ENCODE data around the gene MSL3. TPM values are rescaled to one million over a fixed set of nuclear protein-coding genes. Genes with fewer than 3 reads are reported as not detected.

The MSL3 gene
- total RNA-seq, 2 experiments from 2014 or later, result 49.7 to 50.1 TPM

GRCh38 chrX:11751261-11751660 lies 6.8 kb upstream of the MSL3 start:
- no peaks in the 10 kb centered on the region for H3K4me1 Mint-ChIP-seq (ENCODE audit: low read depth)
- CTCF ChIA-PET, result no interaction called here

DNA sequence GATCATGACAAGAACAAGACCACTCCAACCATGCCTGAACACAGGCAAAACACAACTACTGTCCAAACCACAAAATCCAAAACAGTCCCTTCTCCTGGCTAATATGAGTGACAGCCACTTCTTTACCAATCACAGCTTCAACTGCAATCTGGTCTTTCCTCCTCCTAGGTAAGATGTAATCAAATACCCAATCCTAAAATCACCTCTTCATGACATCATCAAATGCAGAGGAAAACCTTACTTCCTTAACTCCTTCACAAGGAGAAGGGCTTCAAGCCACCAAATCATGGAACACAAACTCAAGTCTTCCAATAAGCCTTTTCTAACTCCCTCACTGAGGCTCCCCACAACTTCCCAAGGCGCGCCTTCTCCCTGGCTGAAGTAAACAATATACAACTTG lies 4.4 kb upstream of the MSL3 start:
- ChIA-PET POLR2A (no interaction called here), CTCF (no interaction called here)
- ATAC-seq (no peak), DNase-seq (no peak)
- Mint-ChIP-seq H3K4me3 (no peak overlapping the region), H3K36me3 (ENCODE audit: low read depth) (no peaks in the 10 kb centered on the region), H3K9me3 (ENCODE audit: insufficient read depth) (no peaks in the 10 kb centered on the region), H3K27me3 (ENCODE audit: low read depth) (peaks cover 31% of the 10 kb centered on the region), H3K27ac (no peak overlapping the region), H3K4me1 (ENCODE audit: low read depth) (peaks cover 6% of the 10 kb centered on the region)

More at GRCh38 chrX:11751261-11751660, 6.8 kb upstream of the MSL3 start:
- Mint-ChIP-seq H3K4me3 (no peak overlapping the region), H3K9me3 (ENCODE audit: insufficient read depth) (no peaks in the 10 kb centered on the region), H3K27me3 (ENCODE audit: low read depth) (peaks cover 29% of the 10 kb centered on the region), H3K27ac (no peak overlapping the region), H3K36me3 (ENCODE audit: low read depth) (no peaks in the 10 kb centered on the region)
- POLR2A ChIA-PET, result no interaction called here
- no peak for ATAC-seq
- no peak for DNase-seq

DNA sequence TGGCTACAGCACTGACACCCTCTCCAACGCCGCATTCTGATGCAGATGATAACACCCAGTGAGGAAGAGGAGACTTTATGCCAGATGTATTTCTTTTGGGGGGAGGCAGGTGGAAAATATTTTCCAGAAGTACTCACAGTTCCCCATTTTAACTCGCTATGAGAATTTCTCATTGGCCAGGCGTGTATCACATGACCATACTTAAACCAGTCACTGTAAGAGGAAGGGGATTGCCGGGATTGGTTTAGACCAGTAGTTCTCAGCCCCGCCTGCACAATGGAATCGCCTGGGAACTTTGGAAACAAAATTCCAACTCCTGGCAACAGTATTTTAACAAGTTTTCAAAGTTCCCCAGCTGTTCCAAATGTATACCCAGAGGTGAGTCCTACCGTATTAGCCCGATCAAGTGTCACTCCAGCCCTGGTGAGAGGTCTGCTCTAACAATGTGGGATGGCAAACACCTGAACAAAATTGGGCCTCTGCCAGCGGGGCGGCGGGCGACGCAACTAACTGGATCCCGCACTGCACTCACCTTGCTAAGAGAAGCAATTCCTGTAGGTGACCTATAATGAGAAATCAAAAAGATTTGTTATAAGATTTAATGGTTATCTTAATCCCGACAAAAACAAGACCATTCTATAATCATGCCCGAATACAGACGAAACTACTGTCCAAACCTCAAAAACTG lies 2.9 kb upstream of the MSL3 start:
- ATAC-seq (no peak), DNase-seq (no peak)
- no peaks in the 10 kb centered on the region for H3K9me3 Mint-ChIP-seq (ENCODE audit: insufficient read depth)
- ChIA-PET POLR2A (no interaction called here), CTCF (interaction anchor here (1.5 kb wide), 1 partner anchor 19 kb away, joined by 3 read pairs; no protein-coding TSS in a partner anchor)
- no peak overlapping the region for H3K27ac Mint-ChIP-seq
- H3K4me1 Mint-ChIP-seq (ENCODE audit: low read depth), result peaks cover 6% of the 10 kb centered on the region
- H3K36me3 Mint-ChIP-seq (ENCODE audit: low read depth), result no peaks in the 10 kb centered on the region
- H3K27me3 Mint-ChIP-seq (ENCODE audit: low read depth), result peaks cover 22% of the 10 kb centered on the region
- H3K4me3 Mint-ChIP-seq, result no peak overlapping the region

DNA sequence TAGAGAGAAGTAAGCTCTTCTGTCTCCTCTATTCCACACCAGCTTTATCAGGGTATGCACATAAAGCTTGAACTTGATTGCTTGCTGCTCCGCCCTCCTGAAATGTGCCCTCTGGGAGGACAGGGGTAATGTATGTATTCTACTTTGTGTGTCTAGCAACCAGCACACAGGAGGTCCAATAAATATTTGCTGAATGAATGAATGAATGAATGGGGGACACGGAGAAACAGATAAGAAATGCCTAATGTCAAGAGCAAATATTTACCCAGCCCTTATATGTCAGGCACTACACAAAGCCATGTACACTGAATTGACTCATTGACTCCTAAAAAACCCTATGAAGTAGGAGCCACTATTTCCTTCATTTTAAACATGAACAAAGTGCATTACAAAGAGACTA lies 2.3 kb upstream of the MSL3 start:
- H3K27me3 Mint-ChIP-seq (ENCODE audit: low read depth), result peaks cover 20% of the 10 kb centered on the region
- peaks cover 6% of the 10 kb centered on the region for H3K4me1 Mint-ChIP-seq (ENCODE audit: low read depth)
- H3K36me3 Mint-ChIP-seq (ENCODE audit: low read depth), result peaks cover 1% of the 10 kb centered on the region
- H3K4me3 Mint-ChIP-seq, result no peak overlapping the region
- CTCF ChIA-PET, result interaction anchor here (1.5 kb wide), 1 partner anchor 18 kb away, joined by 3 read pairs; no protein-coding TSS in a partner anchor
- DNase-seq (no peak), ATAC-seq (no peak)
- H3K9me3 Mint-ChIP-seq (ENCODE audit: insufficient read depth), result no peaks in the 10 kb centered on the region
- POLR2A ChIA-PET, result no interaction called here
- H3K27ac Mint-ChIP-seq, result no peak overlapping the region

- Mint-ChIP-seq H3K27me3 (ENCODE audit: low read depth) (peaks cover 17% of the 10 kb centered on the region), H3K4me3 (peak overlapping the region; percentile 63), H3K9me3 (ENCODE audit: insufficient read depth) (no peaks in the 10 kb centered on the region), H3K36me3 (ENCODE audit: low read depth) (peaks cover 8% of the 10 kb centered on the region), H3K27ac (no peak overlapping the region), H3K4me1 (ENCODE audit: low read depth) (peaks cover 6% of the 10 kb centered on the region)
- DNase-seq (no peak), ATAC-seq (no peak)
- ChIA-PET CTCF (interaction anchor here (1.5 to 4.7 kb wide), 2 partner anchors 12 to 17 kb away, joined by 3 to 47 read pairs; no protein-coding TSS in a partner anchor), POLR2A (interaction anchor here (3.0 kb wide), 1 partner anchor 12 kb away, joined by 27 read pairs; no protein-coding TSS in a partner anchor)
Measured at GRCh38 chrX:11756354-11757318, 1.4 kb upstream of the MSL3 start.

DNA sequence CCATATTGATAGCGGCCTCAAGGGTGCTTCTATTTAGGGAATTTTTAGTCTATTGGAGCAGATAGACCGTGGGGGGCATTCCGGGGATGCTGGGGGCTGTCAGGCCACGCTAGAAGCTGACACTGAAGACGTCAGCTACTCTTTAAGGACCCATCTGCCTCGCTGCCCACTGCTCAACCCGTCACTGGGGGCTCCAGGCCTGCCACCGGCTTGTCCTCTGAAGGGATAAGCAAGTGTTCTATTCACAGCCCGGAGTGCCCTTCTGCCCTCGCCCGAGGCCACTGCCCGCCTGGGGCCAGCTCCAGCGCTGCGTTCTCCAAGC lies 679 bp upstream of the MSL3 start:
- ChIA-PET POLR2A (interaction anchor here (3.0 kb wide), 1 partner anchor 11 kb away, joined by 27 read pairs; no protein-coding TSS in a partner anchor), CTCF (interaction anchor here (2.3 to 4.7 kb wide), 2 partner anchors 11 to 29 kb away, joined by 7 to 47 read pairs; no protein-coding TSS in a partner anchor)
- DNase-seq (no peak), ATAC-seq (no peak)
- Mint-ChIP-seq H3K4me3 (peak overlapping the region; percentile 63), H3K27me3 (ENCODE audit: low read depth) (peaks cover 17% of the 10 kb centered on the region), H3K4me1 (ENCODE audit: low read depth) (peaks cover 12% of the 10 kb centered on the region), H3K9me3 (ENCODE audit: insufficient read depth) (no peaks in the 10 kb centered on the region), H3K36me3 (ENCODE audit: low read depth) (peaks cover 15% of the 10 kb centered on the region), H3K27ac (no peak overlapping the region)

- Mint-ChIP-seq H3K27ac (peak overlapping the region; percentile 93), H3K36me3 (ENCODE audit: low read depth) (peaks cover 26% of the 10 kb centered on the region), H3K4me3 (peak overlapping the region; percentile 86), H3K4me1 (ENCODE audit: low read depth) (peaks cover 22% of the 10 kb centered on the region), H3K9me3 (ENCODE audit: insufficient read depth) (no peaks in the 10 kb centered on the region), H3K27me3 (ENCODE audit: low read depth) (peaks cover 13% of the 10 kb centered on the region)
- peak; percentile 62 for ATAC-seq
- DNase-seq, result peak; percentile 90
- CTCF ChIA-PET, result interaction anchor here (0.6 to 4.7 kb wide), 8 partner anchors 10 to 227 kb away, joined by 3 to 47 read pairs (median 3); no protein-coding TSS in a partner anchor
- POLR2A ChIA-PET, result interaction anchor here (0.6 to 3.0 kb wide), 2 partner anchors 10 to 1409 kb away, joined by 5 to 27 read pairs; no protein-coding TSS in a partner anchor
Measured at GRCh38 chrX:11758400-11759171, 549 bp downstream of the MSL3 start.

DNA sequence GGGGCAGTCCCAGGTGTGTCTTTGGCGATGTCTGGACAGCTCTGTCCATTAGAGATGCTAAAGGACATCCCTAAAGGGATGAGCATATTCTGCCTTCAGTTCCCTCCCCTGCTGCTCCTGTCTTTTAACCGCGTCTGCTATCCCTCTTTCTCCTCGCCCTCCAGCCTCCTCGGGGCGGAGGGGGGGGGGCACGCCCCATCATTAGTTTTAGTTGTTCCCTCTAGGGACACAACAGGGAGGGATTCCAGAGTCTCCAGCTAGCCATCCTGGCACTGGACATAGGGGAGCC lies 1.1 kb downstream of the MSL3 start:
- ChIA-PET CTCF (interaction anchor here (0.6 to 4.7 kb wide), 7 partner anchors 10 to 227 kb away, joined by 3 to 47 read pairs (median 3); no protein-coding TSS in a partner anchor), POLR2A (interaction anchor here (0.6 to 3.0 kb wide), 2 partner anchors 9 to 1409 kb away, joined by 5 to 27 read pairs; no protein-coding TSS in a partner anchor)
- peak overlapping the region; percentile 93 for H3K27ac Mint-ChIP-seq
- peak overlapping the region; percentile 86 for H3K4me3 Mint-ChIP-seq
- no peaks in the 10 kb centered on the region for H3K9me3 Mint-ChIP-seq (ENCODE audit: insufficient read depth)
- peak; percentile 1 for ATAC-seq
- DNase-seq, result no peak
- H3K36me3 Mint-ChIP-seq (ENCODE audit: low read depth), result peaks cover 31% of the 10 kb centered on the region
- H3K27me3 Mint-ChIP-seq (ENCODE audit: low read depth), result peaks cover 10% of the 10 kb centered on the region
- peaks cover 28% of the 10 kb centered on the region for H3K4me1 Mint-ChIP-seq (ENCODE audit: low read depth)

DNA sequence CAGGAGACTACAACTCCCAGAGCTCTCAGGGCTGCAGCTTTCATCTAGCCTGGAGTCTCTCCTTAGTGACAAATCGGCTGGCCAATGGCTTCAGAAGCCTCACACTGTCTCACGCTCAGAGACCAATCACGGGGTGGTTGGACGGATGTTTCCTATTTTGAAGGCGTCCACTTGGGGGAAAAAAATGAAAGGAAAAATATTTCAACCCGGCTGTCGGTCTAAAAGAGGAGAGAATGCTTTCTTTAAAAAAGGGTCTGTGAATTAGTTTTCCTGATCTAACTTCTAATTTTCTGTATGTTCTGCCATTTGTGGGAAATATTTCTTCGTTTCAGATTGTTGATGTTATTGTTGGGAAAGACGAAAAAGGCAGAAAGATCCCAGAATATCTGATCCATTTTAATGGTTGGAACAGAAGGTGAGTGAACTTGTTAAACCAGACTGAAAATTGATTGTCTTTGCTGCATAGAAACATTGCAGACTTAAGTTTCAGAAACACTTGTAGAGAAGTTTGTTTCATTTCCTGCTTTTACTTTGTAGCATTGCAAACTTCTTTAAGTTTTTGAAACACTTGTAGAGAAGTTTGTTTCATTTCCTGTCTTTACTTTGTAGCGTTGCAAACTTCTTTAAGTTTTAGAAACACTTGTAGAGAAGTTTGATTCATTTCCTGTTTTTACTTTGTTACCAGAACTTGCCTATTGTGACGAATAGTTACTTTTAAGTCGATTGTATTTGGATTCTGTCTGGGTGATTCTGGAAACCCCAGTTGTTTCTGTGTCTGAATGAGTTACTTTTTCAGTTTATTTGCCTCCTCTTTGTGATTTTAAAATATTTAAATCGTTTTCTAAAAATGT lies 1.6 kb downstream of the MSL3 start:
- Mint-ChIP-seq H3K36me3 (ENCODE audit: low read depth) (peaks cover 37% of the 10 kb centered on the region), H3K27me3 (ENCODE audit: low read depth) (peaks cover 8% of the 10 kb centered on the region), H3K27ac (peak overlapping the region; percentile 93), H3K4me1 (ENCODE audit: low read depth) (peaks cover 33% of the 10 kb centered on the region), H3K9me3 (ENCODE audit: insufficient read depth) (no peaks in the 10 kb centered on the region), H3K4me3 (peak overlapping the region; percentile 86)
- ChIA-PET CTCF (interaction anchor here (0.6 to 4.7 kb wide), 6 partner anchors 9 to 228 kb away, joined by 3 to 47 read pairs (median 3); no protein-coding TSS in a partner anchor), POLR2A (interaction anchor here (0.6 to 3.0 kb wide), 2 partner anchors 9 to 1408 kb away, joined by 5 to 27 read pairs; no protein-coding TSS in a partner anchor)
- peak; percentile 86 for DNase-seq
- peak; percentile 81 for ATAC-seq

DNA sequence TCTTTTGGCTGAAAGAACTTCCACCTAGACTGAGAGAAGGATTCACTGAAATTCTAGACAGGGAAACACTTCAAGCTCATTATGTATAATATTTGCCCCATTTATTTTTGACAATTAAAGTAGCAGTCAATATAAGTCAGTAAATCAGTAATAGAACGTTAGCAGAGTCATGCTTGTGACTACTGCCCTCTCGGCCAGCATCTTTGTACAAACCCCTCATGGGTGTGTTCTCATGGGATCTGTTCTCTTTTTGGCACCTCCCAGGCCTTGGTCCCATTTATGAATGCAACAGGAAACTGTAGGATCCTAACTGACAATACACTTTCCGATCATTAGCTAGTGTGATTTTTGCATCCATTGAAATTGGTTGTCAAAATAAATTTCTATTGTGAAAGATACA lies 2.9 kb downstream of the MSL3 start:
- ATAC-seq, result no peak
- CTCF ChIA-PET, result interaction anchor here (4.7 kb wide), 1 partner anchor 8 kb away, joined by 47 read pairs; no protein-coding TSS in a partner anchor

More for the DNA sequence above, 2.9 kb downstream of the MSL3 start:
- DNase-seq, result no peak
- POLR2A ChIA-PET, result no interaction called here
- no peaks in the 10 kb centered on the region for H3K9me3 Mint-ChIP-seq (ENCODE audit: insufficient read depth)
- peak overlapping the region; percentile 92 for H3K27ac Mint-ChIP-seq
- H3K4me1 Mint-ChIP-seq (ENCODE audit: low read depth), result peaks cover 45% of the 10 kb centered on the region
- peaks cover 2% of the 10 kb centered on the region for H3K27me3 Mint-ChIP-seq (ENCODE audit: low read depth)
- peaks cover 48% of the 10 kb centered on the region for H3K36me3 Mint-ChIP-seq (ENCODE audit: low read depth)
- H3K4me3 Mint-ChIP-seq, result peak overlapping the region; percentile 85
